Kidney capillary endothelial cell (primary cell): Measurements from ENCODE around the gene TBC1D23.
"Not testable (repeated sequence)": the region's sequence is repeated elsewhere in the genome, so short reads cannot be mapped to it uniquely, and the experiment has no call there.

Experiments used
- DNase-seq: peaks from one replicate; pipeline ENCODE4 v3.0.0-alpha.2; 2018; ENCODE audit warnings: low spot score

Gene TBC1D23

DNA sequence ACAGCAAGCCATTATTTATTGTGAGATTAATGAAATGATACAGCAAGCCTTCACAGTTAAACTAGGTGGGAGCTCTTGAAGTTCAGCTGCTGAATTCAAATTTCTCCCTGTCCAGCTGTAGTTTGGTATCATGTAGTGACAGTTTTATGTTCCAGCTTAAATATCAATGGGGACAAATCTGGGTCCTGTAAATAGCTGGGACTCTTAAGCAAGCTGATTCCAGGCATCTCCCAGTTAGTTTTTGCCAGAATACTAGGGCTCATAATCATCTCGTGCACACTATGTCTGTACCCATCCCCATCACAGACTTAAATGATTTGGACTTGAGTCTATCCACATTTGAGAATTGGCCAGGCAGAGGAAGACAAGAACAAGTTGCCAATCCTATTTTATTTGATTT lies 45.9 kb downstream of the TBC1D23 start:
- no peak for DNase-seq

- DNase-seq: no peak
These were observed 49.7 kb downstream of the TBC1D23 start for GRCh38 chr3:100310355-100310965.

DNA sequence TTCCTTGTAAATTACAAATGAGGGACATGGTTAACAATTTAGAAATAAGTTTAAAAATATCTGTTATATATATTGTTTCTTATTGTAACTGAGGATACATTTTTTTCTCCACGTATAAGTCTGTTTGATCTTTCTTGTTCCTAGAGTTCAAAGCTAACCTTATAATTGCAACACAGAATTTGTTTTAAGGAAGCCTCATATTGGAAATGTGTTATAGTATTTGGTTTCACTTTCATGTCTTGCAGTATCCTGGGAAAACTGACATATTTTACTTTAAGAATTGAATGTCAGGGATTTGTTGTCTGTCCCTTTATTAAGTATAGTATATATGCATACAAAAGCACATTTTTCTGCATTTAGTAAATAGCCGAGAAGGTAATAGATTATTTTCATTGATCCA lies 50.2 kb downstream of the TBC1D23 start:
- no peak for DNase-seq

- peak; percentile 37 for DNase-seq
These were observed 55.9 kb downstream of the TBC1D23 start for GRCh38 chr3:100316641-100317069.

DNA sequence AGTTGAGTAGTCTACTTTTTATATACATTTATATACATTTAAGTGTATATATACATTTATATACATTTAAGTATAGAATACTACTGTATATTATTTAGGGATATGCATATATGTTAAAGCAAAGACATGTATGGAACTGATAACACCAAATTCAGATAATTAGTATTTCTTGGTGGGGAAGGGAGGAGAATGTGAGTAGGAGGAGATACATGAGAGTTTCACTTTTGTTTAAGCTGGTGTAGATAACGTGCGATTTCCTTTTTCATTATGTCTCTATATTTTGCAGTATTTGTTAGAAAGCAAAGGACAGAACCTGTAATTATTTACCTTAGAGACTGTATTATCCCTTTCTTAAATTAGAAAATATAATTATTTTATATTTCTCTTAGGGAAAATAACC lies 57.1 kb downstream of the TBC1D23 start:
- DNase-seq: no peak

- no peak for DNase-seq
These were observed 59.2 kb downstream of the TBC1D23 start for GRCh38 chr3:100319951-100320350.

GRCh38 chr3:100324044-100324443 lies 63.3 kb downstream of the TBC1D23 start:
- no peak for DNase-seq

DNA sequence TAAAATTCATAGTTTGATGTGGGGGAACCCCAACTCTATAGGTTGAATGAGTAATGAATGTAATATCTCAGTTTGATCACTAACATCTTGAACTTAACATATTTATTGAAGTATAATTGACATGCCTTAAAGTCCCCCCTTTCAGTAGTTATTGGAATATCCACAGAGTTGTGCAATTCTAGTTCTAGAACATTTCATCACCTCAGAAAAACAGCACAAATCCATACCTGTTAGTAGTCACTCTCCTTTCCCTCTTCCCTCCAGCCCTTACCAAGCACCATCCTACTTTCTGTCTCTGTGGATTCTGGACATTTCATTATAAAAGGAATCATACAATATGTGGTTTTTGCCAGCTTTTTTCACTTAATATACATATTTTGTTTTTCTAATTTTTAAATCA lies 65.0 kb downstream of the TBC1D23 start:
- no peak for DNase-seq

- not testable (repeated sequence) for DNase-seq
These were observed 66.6 kb downstream of the TBC1D23 start for GRCh38 chr3:100327377-100327776.

DNA sequence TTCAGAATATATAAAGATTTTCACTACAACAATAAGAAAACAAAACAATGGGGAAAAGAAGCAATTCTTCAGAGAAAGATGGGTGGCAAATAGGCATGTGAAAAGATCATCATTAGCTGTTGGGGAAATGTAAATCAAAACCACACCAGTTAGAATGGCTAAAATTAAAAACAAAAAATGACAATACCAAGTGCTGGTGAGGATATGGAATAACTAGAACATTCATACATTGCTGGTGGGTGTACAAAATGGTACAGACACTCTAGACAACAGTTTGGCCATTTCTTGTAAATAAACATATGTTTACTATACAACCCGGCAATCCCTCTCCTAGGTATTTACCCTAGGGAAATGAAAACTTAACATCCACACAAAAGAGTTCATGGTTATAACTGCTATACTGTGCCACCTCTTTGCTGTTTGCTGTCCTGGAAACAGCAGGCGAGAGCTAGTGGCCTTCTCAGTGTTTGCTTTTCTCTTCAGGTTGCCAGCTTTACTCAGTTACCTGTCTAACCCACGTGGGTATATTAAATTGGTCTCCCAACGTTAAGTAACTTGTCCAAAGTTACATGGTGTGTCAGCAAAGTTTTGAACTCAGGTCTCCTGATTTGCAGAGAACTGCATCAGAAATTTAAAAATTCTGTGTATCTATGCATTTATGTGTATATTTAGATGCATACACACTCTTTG lies 69.2 kb downstream of the TBC1D23 start:
- no peak for DNase-seq

- DNase-seq: no peak
These were observed 69.9 kb downstream of the TBC1D23 start for GRCh38 chr3:100330651-100331050.

- DNase-seq: no peak
These were observed 70.9 kb downstream of the TBC1D23 start for GRCh38 chr3:100331660-100332059.

- no peak for DNase-seq
These were observed 72.3 kb downstream of the TBC1D23 start for GRCh38 chr3:100333051-100333450.

GRCh38 chr3:100333970-100334487 lies 73.2 kb downstream of the TBC1D23 start:
- no peak for DNase-seq

DNA sequence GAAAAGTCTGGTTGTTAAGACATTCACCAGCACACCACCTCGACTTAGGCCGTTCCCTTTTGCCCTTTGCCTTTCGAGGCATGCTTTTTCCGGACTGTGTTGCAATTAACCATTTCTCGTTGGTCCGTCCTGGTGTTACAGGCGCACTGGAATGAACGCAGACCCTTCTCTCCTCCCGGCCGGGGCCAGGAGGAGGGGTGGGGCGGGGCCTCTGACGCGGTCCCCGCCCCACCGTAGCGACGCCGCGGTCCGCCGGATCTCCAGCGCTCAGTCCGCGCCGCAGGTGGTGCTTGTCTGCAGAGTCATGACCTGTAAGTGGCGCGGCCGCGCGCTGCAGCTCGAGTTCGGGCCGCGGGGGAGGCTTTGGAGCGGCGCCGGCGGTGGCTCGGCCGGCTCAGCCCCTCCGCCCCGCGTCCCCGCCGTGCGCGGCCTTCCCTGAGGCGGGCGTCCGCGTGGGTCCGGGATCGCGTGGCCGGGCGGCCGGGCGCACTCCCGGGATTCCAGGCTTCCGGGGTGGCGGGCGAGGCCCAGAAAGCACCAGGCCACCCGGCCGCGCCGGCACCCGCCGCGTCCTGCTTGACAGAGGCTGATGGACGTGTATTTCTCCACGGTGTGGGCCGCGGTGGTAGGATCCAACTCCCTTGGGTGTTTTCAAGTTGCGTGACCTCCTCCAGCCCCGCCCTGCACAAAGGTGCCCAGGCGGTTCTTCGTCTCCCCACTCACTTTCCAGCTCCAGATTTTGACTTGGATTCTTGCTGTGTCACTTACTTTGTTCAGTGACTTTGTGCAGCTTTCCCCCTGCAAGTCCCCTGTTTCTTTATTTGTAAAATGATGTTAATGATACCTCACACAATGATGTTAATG lies 73.9 kb downstream of the TBC1D23 start, which contains the start of gene NIT2:
Gene NIT2 (plus strand): TSS at position 270 of the 864 bp plus-strand sequence. CDS start 35 bp downstream, at position 305.
- DNase-seq: peak; percentile 60

DNA sequence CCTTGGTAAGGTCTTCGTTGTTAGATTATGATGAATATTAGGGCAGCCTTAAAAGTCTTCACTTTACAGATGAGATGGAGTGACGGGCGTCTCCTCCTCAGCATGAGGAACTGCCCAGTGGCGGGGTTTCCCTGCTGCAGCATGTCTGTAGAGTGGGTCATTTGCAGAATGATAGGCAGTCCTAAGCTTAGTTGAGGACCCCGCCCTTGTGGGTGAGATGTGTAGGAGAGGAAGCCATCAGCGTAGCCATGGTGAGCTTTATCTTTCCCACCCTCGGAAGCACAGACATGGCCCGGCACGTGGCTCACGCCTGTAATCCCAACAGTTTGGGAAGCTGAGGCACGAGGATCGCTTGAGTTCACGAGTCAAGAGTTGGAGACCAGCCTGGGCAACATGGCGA lies 74.6 kb downstream of the TBC1D23 start:
- no peak for DNase-seq

DNA sequence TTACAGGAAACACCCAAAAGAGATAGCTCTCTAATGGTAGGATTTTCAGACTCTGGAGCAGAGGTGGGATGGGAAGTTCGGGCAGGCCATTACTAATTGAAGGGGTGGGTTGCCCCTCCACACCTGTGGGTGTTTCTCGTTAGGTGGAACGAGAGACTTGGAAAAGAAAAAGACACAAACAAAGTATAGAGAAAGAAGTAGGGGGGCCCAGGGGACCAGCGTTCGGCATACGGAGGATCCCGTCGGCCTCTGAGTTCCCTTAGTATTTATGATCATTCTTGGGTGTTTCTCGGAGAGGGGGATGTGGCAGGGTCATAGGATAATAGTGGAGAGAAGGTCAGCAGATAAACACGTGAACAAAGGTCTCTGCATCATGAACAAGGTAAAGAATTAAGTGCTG lies 75.4 kb downstream of the TBC1D23 start:
- not testable (repeated sequence) for DNase-seq

DNA sequence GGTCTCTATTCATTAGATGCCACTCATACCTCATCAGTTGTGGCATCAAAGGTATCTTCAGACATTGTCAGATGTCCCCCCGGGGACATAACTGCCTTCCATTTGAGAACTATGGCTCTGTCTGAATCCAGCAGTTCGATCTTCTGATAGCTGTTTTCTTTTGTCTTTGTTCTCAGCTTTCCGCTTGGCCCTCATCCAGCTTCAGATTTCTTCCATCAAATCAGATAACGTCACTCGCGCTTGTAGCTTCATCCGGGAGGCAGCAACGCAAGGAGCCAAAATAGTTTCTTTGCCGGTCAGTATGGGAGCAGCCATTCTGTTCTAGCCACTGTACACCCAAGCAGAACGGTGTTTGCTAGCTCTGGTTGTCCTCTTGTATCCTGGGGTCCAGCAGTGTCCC lies 78.1 kb downstream of the TBC1D23 start:
- no peak for DNase-seq

- DNase-seq: no peak
These were observed 79.0 kb downstream of the TBC1D23 start for GRCh38 chr3:100339786-100340185.

- DNase-seq: no peak
These were observed 79.7 kb downstream of the TBC1D23 start for GRCh38 chr3:100340527-100340926.

- no peak for DNase-seq
These were observed 87.9 kb downstream of the TBC1D23 start for GRCh38 chr3:100348727-100349126.

DNA sequence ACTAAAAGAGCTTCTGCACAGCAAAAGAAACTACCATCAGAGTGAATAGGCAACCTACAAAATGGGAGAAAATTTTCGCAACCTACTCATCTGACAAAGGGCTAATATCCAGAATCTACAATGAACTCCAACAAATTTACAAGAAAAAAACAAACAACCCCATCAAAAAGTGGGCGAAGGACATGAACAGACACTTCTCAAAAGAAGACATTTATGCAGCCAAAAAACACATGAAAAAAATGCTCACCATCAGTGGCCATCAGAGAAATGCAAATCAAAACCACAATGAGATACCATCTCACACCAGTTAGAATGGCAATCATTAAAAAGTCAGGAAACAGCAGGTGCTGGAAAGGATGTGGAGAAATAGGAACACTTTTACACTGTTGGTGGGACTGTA lies 91.0 kb downstream of the TBC1D23 start:
- DNase-seq: not testable (repeated sequence)
